ENCODE data around the gene KCNIP2. TPM values are rescaled to one million over a fixed set of nuclear protein-coding genes. Genes with fewer than 3 reads are reported as not detected.

KCNIP2 gene
- total RNA-seq, 1 donor from 2014 or later, result 30.0 TPM

DNA sequence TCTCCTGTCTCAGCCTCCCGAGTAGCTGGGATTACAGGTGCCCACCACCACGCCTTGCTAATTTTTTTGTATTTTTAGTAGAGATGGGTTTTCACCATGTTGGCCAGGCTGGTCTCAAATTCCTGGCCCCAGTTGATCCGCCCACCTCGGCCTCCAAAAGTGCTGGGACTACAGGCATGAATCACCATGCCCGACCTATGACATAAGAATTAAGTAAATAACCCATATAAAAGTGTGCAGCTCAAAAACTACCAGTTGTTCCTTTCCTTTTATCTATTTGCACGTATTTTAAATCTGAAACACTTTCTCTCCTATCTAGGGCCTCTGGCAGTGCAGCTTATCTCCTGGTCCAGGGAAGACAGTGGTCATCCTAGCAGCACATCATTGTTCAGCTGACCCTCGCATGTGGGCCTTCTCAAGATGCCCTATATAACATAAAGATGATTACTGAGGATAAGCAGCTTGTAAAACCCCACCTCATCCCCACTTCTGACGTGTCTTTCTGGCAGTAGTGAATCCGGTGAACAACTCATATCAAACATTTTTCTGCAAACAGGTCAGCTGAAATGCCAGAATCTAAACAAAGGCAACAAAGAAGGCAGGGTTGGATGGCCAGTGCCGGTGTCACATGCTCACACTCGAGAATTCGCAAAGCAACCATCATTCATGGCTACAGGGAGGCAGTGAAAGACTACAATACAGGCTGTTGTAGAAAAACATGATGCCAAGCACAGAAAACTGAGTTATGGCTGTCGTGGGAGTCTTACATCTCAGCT is 36.0 kb upstream of the KCNIP2 start:
- TF ChIP-seq, protein P1, sequence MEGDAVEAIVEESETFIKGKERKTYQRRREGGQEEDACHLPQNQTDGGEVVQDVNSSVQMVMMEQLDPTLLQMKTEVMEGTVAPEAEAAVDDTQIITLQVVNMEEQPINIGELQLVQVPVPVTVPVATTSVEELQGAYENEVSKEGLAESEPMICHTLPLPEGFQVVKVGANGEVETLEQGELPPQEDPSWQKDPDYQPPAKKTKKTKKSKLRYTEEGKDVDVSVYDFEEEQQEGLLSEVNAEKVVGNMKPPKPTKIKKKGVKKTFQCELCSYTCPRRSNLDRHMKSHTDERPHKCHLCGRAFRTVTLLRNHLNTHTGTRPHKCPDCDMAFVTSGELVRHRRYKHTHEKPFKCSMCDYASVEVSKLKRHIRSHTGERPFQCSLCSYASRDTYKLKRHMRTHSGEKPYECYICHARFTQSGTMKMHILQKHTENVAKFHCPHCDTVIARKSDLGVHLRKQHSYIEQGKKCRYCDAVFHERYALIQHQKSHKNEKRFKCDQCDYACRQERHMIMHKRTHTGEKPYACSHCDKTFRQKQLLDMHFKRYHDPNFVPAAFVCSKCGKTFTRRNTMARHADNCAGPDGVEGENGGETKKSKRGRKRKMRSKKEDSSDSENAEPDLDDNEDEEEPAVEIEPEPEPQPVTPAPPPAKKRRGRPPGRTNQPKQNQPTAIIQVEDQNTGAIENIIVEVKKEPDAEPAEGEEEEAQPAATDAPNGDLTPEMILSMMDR (IDR thresholded peaks at IDR 0.05; ENCODE audit: partially characterized antibody, unreplicated experiment), result no peak
- Mint-ChIP-seq H3K4me1 (ENCODE audit: low read depth, unreplicated experiment) (peaks cover 18% of the 10 kb centered on the region), H3K4me3 (ENCODE audit: unreplicated experiment) (no peak overlapping the region), H3K27ac (ENCODE audit: unreplicated experiment) (peak overlapping the region; percentile 67), H3K9me3 (ENCODE audit: unreplicated experiment) (peaks cover 2% of the 10 kb centered on the region), H3K36me3 (ENCODE audit: unreplicated experiment) (no peaks in the 10 kb centered on the region), H3K27me3 (ENCODE audit: unreplicated experiment) (peaks cover 2% of the 10 kb centered on the region)
- DNase-seq, result no peak

DNA sequence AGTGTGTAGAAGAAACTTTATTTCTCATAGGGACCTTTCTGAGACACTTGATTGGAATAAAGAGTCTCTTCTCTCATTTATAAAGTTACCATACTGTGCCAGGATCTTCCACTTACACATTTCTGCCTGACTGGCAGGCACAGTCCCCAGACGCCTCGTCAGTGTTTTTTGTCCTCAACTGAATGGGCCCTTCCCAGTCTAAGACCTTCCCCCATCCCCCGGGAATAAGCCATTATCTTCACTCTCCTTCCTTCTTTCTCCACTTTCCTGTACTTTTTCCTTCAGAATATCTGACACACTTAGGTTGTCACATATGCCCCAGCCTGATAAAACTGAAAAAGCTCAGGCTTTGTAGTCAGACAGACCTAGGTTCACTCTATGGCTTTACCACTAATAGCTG is 35.3 kb upstream of the KCNIP2 start:
- TF ChIP-seq, protein P1 (IDR thresholded peaks at IDR 0.05; ENCODE audit: partially characterized antibody, unreplicated experiment), result no peak
- Mint-ChIP-seq H3K9me3 (ENCODE audit: unreplicated experiment) (peaks cover 2% of the 10 kb centered on the region), H3K4me1 (ENCODE audit: low read depth, unreplicated experiment) (peaks cover 18% of the 10 kb centered on the region), H3K27me3 (ENCODE audit: unreplicated experiment) (peaks cover 1% of the 10 kb centered on the region), H3K36me3 (ENCODE audit: unreplicated experiment) (no peaks in the 10 kb centered on the region), H3K4me3 (ENCODE audit: unreplicated experiment) (peak overlapping the region; percentile 2), H3K27ac (ENCODE audit: unreplicated experiment) (no peak overlapping the region)
- DNase-seq, result no peak

DNA sequence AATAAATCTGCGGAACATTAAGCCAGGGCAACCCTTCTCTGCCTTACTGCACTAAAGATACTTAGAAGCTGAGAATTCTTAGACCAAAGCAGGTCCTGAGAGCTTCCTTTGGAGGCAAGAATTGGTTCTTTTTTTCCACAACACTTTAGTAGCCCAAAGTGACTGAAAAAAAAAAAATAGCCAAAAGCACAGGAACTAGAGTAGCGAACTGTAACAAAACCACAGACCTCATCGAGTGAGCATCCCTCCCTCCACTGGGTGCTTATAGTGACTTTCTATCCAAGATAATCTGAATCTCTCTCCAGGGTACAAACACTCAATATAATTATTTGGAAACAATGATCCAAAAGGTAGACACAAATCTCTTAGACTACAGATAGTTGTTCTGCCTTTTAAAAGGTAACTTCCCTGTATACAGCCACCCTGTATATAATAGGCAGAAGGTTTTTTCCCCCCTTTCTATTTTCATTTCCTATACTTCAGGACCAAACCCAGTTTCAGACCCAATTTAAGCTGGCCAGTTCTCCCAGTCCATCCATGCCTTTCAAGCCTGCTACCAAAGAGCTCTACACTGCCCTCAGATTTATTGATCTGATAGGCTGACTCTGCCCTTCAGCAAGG is 31.6 kb upstream of the KCNIP2 start:
- TF ChIP-seq, protein P1 (IDR thresholded peaks at IDR 0.05; ENCODE audit: partially characterized antibody, unreplicated experiment), result no peak
- Mint-ChIP-seq H3K27me3 (ENCODE audit: unreplicated experiment) (no peaks in the 10 kb centered on the region), H3K9me3 (ENCODE audit: unreplicated experiment) (no peaks in the 10 kb centered on the region), H3K27ac (ENCODE audit: unreplicated experiment) (no peak overlapping the region), H3K4me1 (ENCODE audit: low read depth, unreplicated experiment) (peaks cover 11% of the 10 kb centered on the region), H3K4me3 (ENCODE audit: unreplicated experiment) (no peak overlapping the region), H3K36me3 (ENCODE audit: unreplicated experiment) (no peaks in the 10 kb centered on the region)
- no peak for DNase-seq

DNA sequence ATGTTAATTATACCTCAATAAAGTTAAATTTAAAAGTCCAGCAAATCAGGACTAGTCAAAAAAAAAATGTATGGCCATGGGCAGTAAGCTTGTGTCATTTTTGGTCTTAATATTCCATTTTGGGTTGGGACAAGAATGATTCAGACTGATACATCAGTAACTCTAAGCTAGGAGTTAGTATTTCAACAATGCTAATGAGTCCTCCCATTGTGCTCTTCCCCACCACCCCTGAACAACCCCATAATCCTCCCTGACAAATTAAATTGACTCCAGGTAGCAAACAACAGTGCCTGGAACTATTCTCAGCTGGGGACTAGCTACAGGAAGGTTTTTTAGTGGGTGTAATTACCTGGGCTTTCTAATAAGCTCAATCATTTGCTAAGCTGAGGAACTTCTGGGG is 30.7 kb upstream of the KCNIP2 start:
- DNase-seq, result no peak
- Mint-ChIP-seq H3K27me3 (ENCODE audit: unreplicated experiment) (no peaks in the 10 kb centered on the region), H3K9me3 (ENCODE audit: unreplicated experiment) (no peaks in the 10 kb centered on the region), H3K4me1 (ENCODE audit: low read depth, unreplicated experiment) (peaks cover 9% of the 10 kb centered on the region), H3K36me3 (ENCODE audit: unreplicated experiment) (no peaks in the 10 kb centered on the region), H3K27ac (ENCODE audit: unreplicated experiment) (no peak overlapping the region), H3K4me3 (ENCODE audit: unreplicated experiment) (no peak overlapping the region)
- TF ChIP-seq, protein P1 (IDR thresholded peaks at IDR 0.05; ENCODE audit: partially characterized antibody, unreplicated experiment), result no peak

DNA sequence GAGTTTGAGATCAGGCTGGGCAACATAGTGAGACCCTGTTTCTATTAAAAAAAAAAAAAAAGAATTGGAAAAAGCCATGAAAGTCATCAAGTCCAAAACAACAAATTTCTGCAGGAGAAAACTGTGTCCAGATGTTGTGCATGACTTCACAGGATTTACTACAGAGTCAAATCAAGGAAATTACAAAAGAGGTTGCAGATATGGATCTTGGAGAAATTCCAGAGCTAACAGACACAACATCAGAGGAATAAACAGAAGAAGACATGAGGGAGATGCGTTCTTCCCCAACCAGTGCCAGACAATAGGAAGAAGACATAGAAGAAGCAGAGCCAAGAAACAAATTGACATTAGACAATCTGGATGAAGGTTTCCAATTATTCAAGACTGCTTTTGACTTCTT is 24.3 kb upstream of the KCNIP2 start:
- DNase-seq, result no peak
- TF ChIP-seq, protein P1 (IDR thresholded peaks at IDR 0.05; ENCODE audit: partially characterized antibody, unreplicated experiment), result no peak
- H3K27me3 Mint-ChIP-seq (ENCODE audit: unreplicated experiment), result peaks cover 4% of the 10 kb centered on the region
- H3K36me3 Mint-ChIP-seq (ENCODE audit: unreplicated experiment), result no peaks in the 10 kb centered on the region
- H3K9me3 Mint-ChIP-seq (ENCODE audit: unreplicated experiment), result no peaks in the 10 kb centered on the region
- H3K27ac Mint-ChIP-seq (ENCODE audit: unreplicated experiment), result no peak overlapping the region
- H3K4me3 Mint-ChIP-seq (ENCODE audit: unreplicated experiment), result no peak overlapping the region
- no peaks in the 10 kb centered on the region for H3K4me1 Mint-ChIP-seq (ENCODE audit: low read depth, unreplicated experiment)
